ENCODE measurements around the gene CMYA5.
"Not testable (repeated sequence)": the region's sequence is repeated elsewhere in the genome, so short reads cannot be mapped to it uniquely, and the experiment has no call there.

Gene CMYA5

GRCh38 chr5:79704553-79704952 is 14.9 kb downstream of the CMYA5 start:
- no peak for DNase-seq

GRCh38 chr5:79705632-79706031 is 16.0 kb downstream of the CMYA5 start:
- DNase-seq = no peak

DNA sequence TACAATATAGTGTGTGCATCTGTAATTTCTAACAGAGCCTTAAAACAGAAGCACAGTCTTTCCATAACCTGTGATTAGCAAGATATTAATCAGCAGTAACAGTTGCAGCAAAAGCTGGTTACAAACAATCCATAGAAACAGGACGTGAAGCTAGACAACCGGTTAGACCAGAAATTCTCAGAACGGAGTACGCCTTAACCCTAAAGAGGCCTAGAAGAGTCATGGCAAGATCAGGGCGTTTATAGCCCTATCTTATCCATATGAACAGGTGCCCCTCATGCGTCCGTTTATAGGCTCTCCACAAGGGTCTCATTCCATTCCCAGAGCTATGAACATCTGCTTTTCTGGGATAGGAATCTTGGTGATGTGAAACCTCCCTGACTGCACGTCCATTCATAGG is 16.7 kb downstream of the CMYA5 start:
- not testable (repeated sequence) for DNase-seq

DNA sequence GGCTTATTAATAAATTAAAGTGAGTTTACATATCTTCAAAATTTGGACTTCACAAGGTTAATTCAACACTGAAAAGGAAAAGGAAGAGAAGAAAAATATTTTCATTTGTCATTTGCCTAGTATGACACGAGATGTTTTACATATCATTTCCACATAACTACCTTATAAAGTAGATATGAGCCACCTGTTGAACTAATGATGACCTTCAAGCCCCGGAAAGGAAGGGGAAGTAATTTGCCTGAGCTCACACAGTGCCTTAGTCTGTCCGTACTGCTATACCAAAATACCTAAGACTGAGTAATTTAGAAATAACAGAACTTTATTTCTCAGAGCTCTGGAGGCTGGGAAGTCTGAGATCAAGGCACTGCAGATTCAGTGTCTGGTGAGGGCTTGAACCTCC is 17.9 kb downstream of the CMYA5 start:
- no peak for DNase-seq

GRCh38 chr5:79712741-79713140 is 23.1 kb downstream of the CMYA5 start:
- no peak for DNase-seq

DNA sequence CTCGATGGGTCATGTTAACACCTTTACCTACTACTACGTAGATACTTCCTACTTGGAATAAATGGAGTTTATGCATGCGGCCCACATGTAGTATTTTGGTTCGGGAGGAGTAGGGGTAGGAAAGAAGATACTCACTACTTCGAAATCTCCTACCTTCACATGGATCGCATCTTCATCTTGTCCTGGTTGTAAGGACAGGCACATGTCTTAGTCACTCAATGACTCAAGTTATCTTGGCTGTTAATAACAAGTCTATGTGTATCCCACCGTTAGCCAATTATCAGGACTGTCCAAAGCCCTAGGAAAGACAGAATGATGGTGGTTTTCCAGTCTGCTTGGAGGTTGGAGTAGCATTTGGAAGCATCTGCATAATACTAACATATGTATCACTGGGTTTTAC is 24.1 kb downstream of the CMYA5 start:
- no peak for DNase-seq

- DNase-seq = no peak
Observed at GRCh38 chr5:79716839-79717238, 27.2 kb downstream of the CMYA5 start.

DNA sequence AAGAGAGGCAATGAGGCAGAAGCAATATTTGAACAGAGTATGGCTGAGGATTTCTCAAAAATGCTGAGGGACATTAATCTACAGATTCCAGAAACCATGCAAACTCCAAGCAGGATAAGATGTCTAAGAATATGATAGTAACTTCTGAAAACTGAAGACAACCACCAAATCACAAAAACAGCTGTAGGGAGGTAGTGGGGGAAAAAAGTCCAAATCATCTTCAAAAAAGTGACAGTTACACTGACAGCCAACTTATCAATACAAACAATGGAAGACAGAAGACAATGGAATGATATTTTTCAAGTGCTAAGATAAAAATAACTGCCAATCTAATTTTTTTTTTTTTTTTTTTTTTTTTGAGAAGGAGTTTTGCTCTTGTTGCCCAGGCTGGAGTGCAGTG is 30.5 kb downstream of the CMYA5 start:
- DNase-seq = no peak

DNA sequence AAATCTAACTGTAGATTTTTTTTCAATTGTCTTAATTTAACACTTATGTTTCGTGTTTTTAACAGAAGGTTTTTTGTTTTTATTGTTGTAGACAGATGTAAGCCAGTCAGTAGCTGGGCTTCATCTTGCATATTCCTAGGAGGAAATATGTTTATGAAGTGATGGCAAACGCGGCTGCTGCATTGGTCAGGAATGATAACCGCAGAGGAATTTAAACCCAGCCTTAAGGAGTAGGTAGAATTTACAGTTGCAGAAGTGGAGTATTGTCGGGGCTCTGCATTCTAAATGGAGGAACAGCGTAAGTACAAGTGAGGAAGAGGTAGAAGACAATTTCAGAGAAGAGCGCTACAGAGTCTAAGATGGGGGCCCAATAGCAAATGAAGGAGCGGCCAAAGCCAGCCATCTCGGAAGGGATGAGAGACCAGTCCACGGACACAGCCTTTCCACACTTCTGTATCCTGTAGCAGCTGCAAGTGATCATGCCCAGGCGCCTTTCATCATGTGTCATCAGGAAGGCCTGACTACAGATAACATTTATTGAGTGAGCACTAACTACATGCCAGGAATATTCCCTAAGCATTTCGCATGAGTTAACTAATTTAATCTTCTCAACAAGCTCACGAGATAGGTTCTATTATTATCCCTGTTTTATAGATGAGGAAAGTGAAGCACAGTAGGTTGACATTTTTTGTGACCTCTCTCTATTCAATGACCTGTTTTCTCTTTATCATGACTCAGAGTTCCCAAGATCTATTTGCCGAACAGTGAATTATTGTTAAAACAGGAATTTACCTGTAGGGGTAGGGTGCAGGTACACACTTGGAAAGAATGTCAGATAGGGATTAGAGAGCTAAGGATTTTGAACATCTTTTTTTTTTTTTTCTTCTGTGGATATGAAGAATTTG is 38.1 kb downstream of the CMYA5 start:
- DNase-seq = no peak

- no peak for DNase-seq
Observed at GRCh38 chr5:79728396-79728795, 38.8 kb downstream of the CMYA5 start.

GRCh38 chr5:79729679-79730078 is 40.0 kb downstream of the CMYA5 start:
- no peak for DNase-seq

GRCh38 chr5:79730564-79730963 is 40.9 kb downstream of the CMYA5 start:
- DNase-seq = no peak

GRCh38 chr5:79731775-79732174 is 42.1 kb downstream of the CMYA5 start:
- DNase-seq = no peak

- no peak for DNase-seq
Observed at GRCh38 chr5:79736528-79737514, 47.2 kb downstream of the CMYA5 start.

GRCh38 chr5:79738349-79738748 is 48.7 kb downstream of the CMYA5 start:
- DNase-seq = no peak

DNA sequence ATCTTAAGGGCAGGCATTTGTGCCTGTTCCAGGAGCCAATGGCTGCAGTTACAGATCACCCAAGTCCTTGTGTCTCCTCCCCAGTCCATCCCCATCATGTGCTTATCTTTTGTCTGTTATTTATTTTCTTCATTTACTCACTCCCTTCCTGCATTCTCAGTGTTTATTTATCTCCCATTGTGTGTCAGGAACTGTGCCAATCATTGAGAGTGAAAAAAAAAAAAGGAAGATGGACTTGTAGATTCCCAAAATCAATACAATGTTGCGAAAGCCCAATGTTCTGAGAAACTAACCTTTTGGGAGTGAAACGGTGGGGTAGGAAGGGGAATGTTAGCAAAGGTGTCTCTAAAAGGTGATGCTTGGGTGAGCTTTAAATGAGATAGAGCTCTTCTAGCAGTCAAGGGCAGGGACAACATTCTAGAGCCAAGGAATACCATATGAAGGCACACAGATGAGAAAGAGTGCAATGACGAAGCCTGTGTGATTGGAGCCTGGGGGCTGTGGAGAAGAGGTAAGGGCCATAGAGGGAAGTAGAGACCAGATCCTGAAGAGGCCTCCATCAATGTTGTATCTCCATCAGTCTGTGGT is 53.0 kb downstream of the CMYA5 start:
- no peak for DNase-seq

- DNase-seq = no peak
Observed at GRCh38 chr5:79743846-79744605, 54.4 kb downstream of the CMYA5 start.

GRCh38 chr5:79745255-79745654 is 55.6 kb downstream of the CMYA5 start:
- DNase-seq = no peak

DNA sequence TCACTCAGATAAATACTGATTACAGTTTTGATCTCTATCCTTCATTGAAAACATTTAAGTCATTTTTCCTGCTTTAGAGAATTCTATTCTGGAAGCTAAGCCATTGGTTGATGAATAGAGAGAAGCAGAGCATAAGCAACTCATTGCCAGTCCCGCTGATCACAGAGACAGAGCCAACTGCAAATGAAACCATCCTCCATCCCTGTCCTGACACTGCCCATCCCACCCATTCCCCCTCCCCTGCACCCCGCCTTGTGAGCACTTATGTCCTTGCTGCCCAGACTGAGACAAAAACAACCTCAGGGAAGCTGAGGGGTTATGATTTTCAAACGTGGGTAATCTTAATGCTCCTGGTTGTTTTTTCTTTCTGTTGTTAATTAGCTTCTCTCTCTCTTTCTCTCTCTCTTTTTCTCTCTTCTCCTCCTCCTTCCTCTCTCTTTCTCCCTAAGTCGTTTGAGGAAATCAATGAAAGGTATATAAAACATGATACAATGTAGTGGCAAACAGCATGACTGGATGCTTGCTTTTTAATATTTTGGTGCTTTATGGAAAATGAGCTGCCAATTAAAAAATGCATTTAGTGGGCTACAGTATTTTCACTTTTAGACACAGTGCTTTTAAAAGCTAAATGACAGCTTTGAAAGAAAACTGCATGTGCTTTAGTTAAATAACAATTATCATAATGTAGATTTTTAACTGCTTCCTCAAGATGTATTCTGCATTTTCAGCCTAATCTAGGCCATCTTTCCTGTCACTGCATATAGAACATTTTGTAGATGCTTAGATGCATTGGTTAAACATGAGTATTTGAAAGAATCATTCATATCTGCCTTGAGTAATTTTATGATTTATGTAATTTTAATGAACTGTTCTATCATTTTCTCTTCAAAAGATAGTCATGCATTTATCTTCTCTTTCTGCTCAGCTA is 57.3 kb downstream of the CMYA5 start:
- DNase-seq = no peak

DNA sequence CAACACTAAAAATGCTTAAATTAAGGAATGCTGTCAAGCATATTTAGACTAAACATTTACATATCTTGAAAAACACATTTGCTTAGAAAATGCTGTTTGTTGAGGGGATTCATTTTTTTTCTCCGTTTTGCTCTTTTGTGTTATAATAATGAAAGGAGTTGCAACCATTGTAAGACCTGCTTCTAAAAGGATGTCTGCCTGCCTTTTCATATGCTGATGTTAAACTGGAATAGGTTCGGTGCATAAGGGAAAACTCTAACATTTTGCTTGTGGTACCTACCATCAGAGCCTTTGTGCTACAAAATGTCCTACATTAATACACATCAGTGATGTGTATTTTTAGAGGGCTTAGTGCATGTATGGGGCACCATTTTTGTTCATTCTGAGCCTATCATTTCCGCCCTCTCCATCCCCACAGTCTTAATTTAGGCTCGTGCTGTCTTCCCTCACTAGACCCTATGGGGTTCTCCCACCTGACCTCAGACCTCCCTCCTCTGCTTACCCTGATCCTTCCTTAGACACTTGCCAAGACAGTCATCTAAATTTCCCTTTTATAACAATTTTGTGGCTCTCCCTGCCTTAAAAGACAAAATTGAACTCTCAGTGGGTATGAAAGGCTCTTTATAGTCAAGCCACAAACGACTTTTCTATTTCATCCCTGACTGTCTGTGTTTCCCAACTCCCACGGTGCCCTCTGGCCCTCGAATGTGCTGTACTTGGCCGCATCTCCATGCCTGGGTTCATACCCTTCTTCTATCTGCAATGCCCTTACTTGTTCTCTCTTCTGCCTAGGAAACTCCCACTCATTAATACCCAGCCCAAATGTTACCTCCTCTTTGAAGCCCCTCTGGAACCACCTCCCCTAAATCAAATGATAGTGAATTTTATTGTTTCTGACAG is 61.2 kb downstream of the CMYA5 start:
- no peak for DNase-seq
